ENCODE results near the gene VWA2. TPM values are rescaled to one million over a fixed set of nuclear protein-coding genes. Genes with fewer than 3 reads are reported as not detected.

The VWA2 gene
- total RNA-seq, 2 donors from 2014 or later: 1.7 to 2.0 TPM

- H3K9me3 Mint-ChIP-seq: peaks cover 6% of the 10 kb centered on the region
- no peak for DNase-seq
- 93 to 100% methylated on average over 7 to 10 of the region's 10 CpGs for WGBS, 2 experiments (ENCODE audit: insufficient coverage in 1 of 2, insufficient read length in 1 of 2)
- H3K36me3 Mint-ChIP-seq (ENCODE audit: low read depth): peaks cover 3% of the 10 kb centered on the region
- H3K4me3 Mint-ChIP-seq: no peak overlapping the region
- no peaks in the 10 kb centered on the region for H3K27me3 Mint-ChIP-seq (ENCODE audit: insufficient read depth)
- Histone ChIP-seq H3K9ac (ENCODE audit: extremely low read depth, low read length, poor library complexity, severe bottlenecking) (no peak overlapping the region), H3K27ac (ENCODE audit: low read depth, low read length) (no peak overlapping the region), H3K4me1 (ENCODE audit: control insufficient read depth, insufficient read depth, low read length) (no peaks in the 10 kb centered on the region), H3K27me3 (ENCODE audit: control insufficient read depth, insufficient read depth, low read length, poor library complexity, severe bottlenecking) (no peaks in the 10 kb centered on the region), H3K36me3 (ENCODE audit: control insufficient read depth, insufficient read depth, low read length) (no peaks in the 10 kb centered on the region), H3K9me3 (ENCODE audit: control insufficient read depth, low read length) (peaks cover 2% of the 10 kb centered on the region), H3K4me3 (ENCODE audit: low read length) (no peak overlapping the region)
- TF ChIP-seq, protein P1, sequence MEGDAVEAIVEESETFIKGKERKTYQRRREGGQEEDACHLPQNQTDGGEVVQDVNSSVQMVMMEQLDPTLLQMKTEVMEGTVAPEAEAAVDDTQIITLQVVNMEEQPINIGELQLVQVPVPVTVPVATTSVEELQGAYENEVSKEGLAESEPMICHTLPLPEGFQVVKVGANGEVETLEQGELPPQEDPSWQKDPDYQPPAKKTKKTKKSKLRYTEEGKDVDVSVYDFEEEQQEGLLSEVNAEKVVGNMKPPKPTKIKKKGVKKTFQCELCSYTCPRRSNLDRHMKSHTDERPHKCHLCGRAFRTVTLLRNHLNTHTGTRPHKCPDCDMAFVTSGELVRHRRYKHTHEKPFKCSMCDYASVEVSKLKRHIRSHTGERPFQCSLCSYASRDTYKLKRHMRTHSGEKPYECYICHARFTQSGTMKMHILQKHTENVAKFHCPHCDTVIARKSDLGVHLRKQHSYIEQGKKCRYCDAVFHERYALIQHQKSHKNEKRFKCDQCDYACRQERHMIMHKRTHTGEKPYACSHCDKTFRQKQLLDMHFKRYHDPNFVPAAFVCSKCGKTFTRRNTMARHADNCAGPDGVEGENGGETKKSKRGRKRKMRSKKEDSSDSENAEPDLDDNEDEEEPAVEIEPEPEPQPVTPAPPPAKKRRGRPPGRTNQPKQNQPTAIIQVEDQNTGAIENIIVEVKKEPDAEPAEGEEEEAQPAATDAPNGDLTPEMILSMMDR (conservative IDR thresholded peaks at IDR 0.05): no peak
- H3K27ac Mint-ChIP-seq: no peak overlapping the region
- H3K4me1 Mint-ChIP-seq: peaks cover 4% of the 10 kb centered on the region
These were observed 51.0 kb downstream of the VWA2 start for GRCh38 chr10:114290038-114290437.

- Histone ChIP-seq H3K4me3 (ENCODE audit: low read length) (no peak overlapping the region), H3K27ac (ENCODE audit: low read depth, low read length) (no peak overlapping the region), H3K36me3 (ENCODE audit: control insufficient read depth, insufficient read depth, low read length) (no peaks in the 10 kb centered on the region), H3K9ac (ENCODE audit: extremely low read depth, low read length, poor library complexity, severe bottlenecking) (no peak overlapping the region), H3K27me3 (ENCODE audit: control insufficient read depth, insufficient read depth, low read length, poor library complexity, severe bottlenecking) (no peaks in the 10 kb centered on the region), H3K9me3 (ENCODE audit: control insufficient read depth, low read length) (peaks cover 12% of the 10 kb centered on the region), H3K4me1 (ENCODE audit: control insufficient read depth, insufficient read depth, low read length) (no peaks in the 10 kb centered on the region)
- Mint-ChIP-seq H3K27me3 (ENCODE audit: insufficient read depth) (no peaks in the 10 kb centered on the region), H3K9me3 (peaks cover 16% of the 10 kb centered on the region), H3K27ac (no peak overlapping the region), H3K4me3 (no peak overlapping the region), H3K36me3 (ENCODE audit: low read depth) (peaks cover 11% of the 10 kb centered on the region), H3K4me1 (no peaks in the 10 kb centered on the region)
- WGBS, 2 experiments (ENCODE audit: insufficient coverage in 1 of 2, insufficient read length in 1 of 2): 83 to 84% methylated on average over 1 to 7 of the region's 7 CpGs
- TF ChIP-seq, protein P1 (conservative IDR thresholded peaks at IDR 0.05): no peak
- no peak for DNase-seq
These were observed 52.0 kb downstream of the VWA2 start for GRCh38 chr10:114291076-114291475.

DNA sequence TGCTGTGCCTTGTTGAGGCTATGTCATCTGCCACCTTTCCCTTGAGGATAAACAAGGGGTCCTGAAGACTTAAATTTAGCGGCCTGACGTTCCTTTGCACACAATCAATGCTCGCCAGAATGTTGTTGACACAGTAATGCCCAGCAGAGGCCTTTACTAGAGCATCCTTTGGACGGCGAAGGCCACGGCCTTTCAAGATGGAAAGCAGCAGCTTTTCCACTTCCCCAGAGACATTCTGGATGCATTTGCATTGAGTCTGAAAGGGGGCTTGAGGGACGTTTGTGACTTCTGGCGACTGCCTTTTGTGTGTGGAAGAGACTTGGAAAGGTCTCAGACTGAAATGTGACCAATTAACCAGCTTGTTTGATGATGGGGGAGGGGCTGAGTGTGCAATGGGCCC lies 52.5 kb downstream of the VWA2 start:
- no peak for DNase-seq
- no peaks in the 10 kb centered on the region for H3K27me3 ChIP-seq (ENCODE audit: control insufficient read depth, insufficient read depth, low read length, poor library complexity, severe bottlenecking)
- Mint-ChIP-seq H3K36me3 (ENCODE audit: low read depth) (peaks cover 15% of the 10 kb centered on the region), H3K27me3 (ENCODE audit: insufficient read depth) (no peaks in the 10 kb centered on the region), H3K4me1 (no peaks in the 10 kb centered on the region), H3K4me3 (no peak overlapping the region), H3K27ac (no peak overlapping the region), H3K9me3 (peaks cover 21% of the 10 kb centered on the region)
- TF ChIP-seq, protein P1 (conservative IDR thresholded peaks at IDR 0.05): no peak
- no peak overlapping the region for H3K27ac ChIP-seq (ENCODE audit: low read depth, low read length)
- 91 to 100% methylated on average over 5 to 8 of the region's 8 CpGs for WGBS, 2 experiments (ENCODE audit: insufficient coverage in 1 of 2, insufficient read length in 1 of 2)
- peaks cover 12% of the 10 kb centered on the region for H3K9me3 ChIP-seq (ENCODE audit: control insufficient read depth, low read length)
- H3K4me3 ChIP-seq (ENCODE audit: low read length): no peak overlapping the region
- no peaks in the 10 kb centered on the region for H3K4me1 ChIP-seq (ENCODE audit: control insufficient read depth, insufficient read depth, low read length)
- no peaks in the 10 kb centered on the region for H3K36me3 ChIP-seq (ENCODE audit: control insufficient read depth, insufficient read depth, low read length)
- no peak overlapping the region for H3K9ac ChIP-seq (ENCODE audit: extremely low read depth, low read length, poor library complexity, severe bottlenecking)
